Activated T-helper 9 cell treated with anti-CD3 and anti-CD28 coated beads, Interleukin-2, amount 50 U/mL, for 16 hours (primary cell): ENCODE results near the gene CXCR1.
A peak's percentile ranks its signal among the peaks of the same experiment; 100 is the strongest.
"Not testable (repeated sequence)": the region's sequence is repeated elsewhere in the genome, so short reads cannot be mapped to it uniquely, and the experiment has no call there.

Source experiments
- DNase-seq: peaks from one replicate; pipeline ENCODE4 v3.0.0-alpha.2; 2020; ENCODE audit warnings: low read depth

CXCR1 gene

GRCh38 chr2:218166791-218167190 lies at the start of gene CXCR1:
Gene CXCR1, minus strand, starts transcription at chr2:218166962. Its CDS starts 1,751 bp downstream, at chr2:218165211.
- peak; percentile 1 for DNase-seq

GRCh38 chr2:218216336-218216673 lies 49.5 kb upstream of the CXCR1 start:
- DNase-seq = no peak

DNA sequence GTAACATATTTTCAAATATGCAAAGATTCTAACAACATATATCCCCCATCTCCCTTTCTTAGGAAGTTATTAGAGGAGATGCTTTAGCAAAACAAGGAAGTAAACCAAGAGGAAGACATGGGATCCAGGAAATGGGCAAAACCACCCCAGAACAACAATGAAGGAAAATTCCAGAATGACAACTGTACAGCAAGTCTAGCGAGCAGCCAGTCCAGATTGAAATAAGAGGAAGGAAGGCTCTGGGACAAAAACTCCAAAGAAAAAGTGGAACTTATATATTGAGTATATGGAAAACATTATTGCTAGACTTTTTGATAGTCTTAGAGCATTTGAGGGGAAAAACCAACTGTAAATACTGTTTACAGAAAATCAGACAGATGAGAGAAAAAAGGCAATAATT lies 47.4 kb upstream of the CXCR1 start:
- DNase-seq = no peak

- no peak for DNase-seq
Measured at GRCh38 chr2:218209078-218209477, 42.3 kb upstream of the CXCR1 start.

DNA sequence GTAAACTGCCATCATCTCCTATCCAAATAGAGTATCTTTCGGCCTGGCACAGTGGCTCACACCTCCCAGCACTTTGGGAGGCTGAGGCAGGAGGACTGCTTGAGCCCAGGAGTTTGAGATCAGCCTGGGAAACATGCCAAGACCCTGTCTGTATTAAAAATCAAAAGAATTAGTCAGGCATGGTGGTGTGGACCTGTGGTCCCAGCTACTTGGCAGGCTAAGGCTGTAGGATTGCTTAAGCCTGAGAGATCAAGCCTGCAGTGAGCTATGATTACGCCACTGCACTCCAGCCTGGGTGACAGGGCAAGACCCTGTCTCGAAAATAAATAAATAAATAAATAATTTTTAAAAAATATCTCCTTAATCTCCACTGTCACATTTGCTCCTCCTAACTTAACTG lies 35.5 kb upstream of the CXCR1 start:
- no peak for DNase-seq

- no peak for DNase-seq
Measured at GRCh38 chr2:218196974-218197373, 30.2 kb upstream of the CXCR1 start.

- no peak for DNase-seq
Measured at GRCh38 chr2:218194880-218195279, 28.1 kb upstream of the CXCR1 start.

- no peak for DNase-seq
Measured at GRCh38 chr2:218193701-218194100, 26.9 kb upstream of the CXCR1 start.

GRCh38 chr2:218192902-218193430 lies 26.2 kb upstream of the CXCR1 start:
- DNase-seq = no peak

DNA sequence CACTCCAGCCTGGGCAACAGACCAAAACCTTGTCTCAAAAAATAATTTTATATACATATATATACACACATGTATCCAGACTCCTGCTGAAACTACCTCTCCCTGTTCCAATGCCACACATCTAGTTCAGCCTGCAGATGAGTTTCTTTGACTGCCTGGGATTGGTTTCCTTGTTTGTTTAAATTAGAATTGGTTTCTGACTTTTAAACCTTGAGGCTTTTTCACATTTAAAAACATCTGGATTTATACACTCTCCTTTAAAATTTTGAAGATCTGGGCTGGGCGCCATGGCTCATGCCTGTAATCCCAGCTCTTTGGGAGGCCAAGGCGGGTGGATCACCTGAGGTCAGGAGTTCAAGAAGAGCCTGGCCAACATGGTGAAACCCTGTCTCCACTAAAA lies 21.8 kb upstream of the CXCR1 start:
- DNase-seq = no peak

- no peak for DNase-seq
Measured at GRCh38 chr2:218187296-218188015, 20.7 kb upstream of the CXCR1 start.

DNA sequence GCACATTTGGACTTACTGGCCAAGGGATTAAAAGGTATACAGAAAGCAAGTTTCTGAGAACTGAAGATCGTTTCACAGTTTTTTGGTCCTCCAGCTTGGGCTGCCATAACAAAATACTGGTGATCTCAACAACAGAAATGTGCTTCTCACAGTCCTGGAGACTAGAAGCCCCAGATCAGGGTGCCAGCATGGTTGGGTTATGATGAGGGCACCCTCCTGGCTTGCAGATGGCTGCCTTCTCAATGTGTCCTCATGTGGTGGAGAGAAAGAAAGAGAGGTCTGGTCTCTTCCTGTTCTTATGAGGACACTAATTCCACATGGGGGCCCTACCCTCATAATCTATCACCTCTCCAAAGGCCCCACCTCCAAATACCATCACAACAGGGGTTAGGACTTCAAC lies 20.1 kb upstream of the CXCR1 start:
- no peak for DNase-seq

GRCh38 chr2:218186355-218186766 lies 19.6 kb upstream of the CXCR1 start:
- DNase-seq = peak; percentile 52

DNA sequence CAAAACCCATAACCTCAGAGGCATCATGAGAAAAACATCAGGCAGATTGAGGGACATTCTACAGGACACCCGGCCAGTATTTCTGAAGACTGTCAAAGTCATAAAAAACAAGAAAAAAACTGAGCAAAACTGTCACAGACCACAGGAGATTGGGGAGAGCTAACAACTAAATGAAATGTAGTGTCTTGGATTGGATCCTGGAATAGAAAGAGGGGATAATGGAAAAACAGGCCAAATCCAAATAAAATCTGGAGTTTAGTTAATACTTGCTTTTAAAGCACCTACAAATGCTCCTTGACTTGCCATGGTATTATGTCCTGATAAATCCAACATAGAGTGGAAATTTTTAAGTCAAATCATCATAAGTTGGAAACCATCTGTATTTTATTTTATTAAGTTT lies 17.6 kb upstream of the CXCR1 start:
- DNase-seq = no peak

DNA sequence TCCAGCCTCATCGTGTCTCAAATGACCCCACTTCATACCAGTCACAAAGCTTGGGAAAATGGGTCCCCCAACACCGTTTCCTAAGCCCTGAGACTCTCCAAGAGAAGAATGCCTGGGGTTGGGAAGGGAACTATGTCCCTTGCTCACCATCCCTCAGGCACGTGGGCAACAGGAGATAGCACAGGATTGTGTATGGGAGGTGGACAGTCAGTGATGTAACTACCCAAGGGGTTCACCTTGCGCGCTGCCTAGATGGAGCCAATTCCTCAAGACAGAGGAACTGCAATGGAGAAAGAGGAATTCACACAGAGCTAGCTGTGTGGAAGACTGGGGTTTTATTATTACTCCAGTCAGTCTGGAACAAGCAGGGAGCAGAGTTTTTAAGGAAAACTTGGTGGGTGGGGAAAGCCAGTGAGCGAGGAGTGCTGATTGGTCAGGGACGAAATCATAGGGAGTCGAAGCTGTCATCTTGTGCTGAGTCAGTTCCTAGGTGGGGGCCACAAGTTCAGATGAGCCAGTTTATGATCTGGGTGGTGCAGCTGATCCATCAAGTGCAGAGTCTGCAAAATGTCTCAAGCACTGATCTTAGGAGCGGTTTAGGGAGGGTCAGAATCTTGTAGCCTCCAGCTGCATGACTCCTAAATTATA lies 13.8 kb upstream of the CXCR1 start:
- DNase-seq = no peak

- no peak for DNase-seq
Measured at GRCh38 chr2:218179782-218180181, 13.0 kb upstream of the CXCR1 start.

- no peak for DNase-seq
Measured at GRCh38 chr2:218172845-218173244, 6.1 kb upstream of the CXCR1 start.

- not testable (repeated sequence) for DNase-seq
Measured at GRCh38 chr2:218171744-218172143, 5.0 kb upstream of the CXCR1 start.

GRCh38 chr2:218169757-218170546 lies 3.2 kb upstream of the CXCR1 start:
- DNase-seq = no peak

- DNase-seq = peak; percentile 46
Measured at GRCh38 chr2:218168635-218169462, 2.1 kb upstream of the CXCR1 start.

DNA sequence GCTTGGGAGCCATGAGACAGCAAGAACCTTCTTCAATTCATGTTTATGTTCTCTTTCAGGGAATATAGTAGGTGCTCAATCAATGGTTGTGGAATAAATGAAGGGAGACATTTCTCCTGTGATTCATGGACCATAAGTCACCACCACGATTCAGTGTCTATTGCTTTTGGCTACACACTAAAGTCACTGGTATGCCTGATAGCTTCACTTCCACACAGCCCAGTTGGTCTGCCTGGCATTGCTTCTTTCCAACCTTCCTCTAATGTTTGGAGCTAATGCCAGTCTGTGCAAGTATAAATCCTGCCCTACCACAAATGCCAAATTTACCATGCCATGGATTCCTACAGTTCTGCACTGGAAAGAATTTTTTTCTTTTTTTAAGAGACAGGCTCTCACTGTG lies 1.3 kb upstream of the CXCR1 start:
- DNase-seq = no peak

DNA sequence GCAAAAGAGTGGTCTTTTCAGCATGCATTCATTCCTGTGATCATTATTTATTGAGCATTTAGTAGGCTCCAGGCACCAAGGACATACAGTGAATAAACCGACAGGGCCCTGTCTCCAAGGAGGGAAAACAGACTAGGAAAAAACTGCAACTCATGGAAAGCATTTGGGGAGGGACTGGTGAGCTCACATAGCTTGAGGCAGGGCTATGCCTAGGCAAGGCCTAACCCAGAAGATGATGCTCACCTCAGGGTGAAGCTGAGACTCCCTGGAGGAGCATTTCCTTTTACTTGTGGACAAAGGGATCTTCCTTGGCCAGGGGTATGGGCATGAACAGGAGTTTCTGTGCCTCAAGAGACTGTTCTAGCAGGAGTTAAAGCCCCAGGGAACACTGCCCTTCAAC lies 3.9 kb downstream of the CXCR1 start:
- no peak for DNase-seq
